ENCODE measurements around the gene SQSTM1. TPM values are rescaled to one million over a fixed set of nuclear protein-coding genes. Genes with fewer than 3 reads are reported as not detected.

The SQSTM1 gene
- total and polyA plus RNA-seq, 12 donors: 258 to 2,312 (median 660) TPM

DNA sequence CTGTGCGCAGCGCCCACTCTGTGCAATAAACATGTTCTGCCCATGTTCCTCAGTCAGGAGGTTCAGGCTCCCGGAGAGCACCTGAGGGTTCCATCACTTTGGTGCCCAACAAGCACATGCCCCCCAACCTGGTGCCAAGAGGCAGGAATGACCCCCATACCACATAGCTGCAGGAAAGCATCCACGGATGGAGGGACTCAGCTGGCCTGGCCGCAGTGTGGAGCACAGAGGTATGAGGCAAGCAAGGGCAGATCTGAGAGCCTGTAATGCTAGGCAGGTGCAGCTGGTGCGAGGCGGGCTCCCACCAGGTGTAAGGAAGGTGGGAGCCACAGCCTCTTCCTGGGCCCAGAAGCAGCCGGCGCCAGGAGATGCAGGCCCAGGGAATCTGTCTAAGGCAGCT is 42.2 kb downstream of the SQSTM1 start:
- Histone ChIP-seq H3K9me3 (replicated peaks in 1 of 3) (no peaks in the 10 kb centered on the region), H3K4me3 (no peak overlapping the region), H3K36me3 (replicated peaks in 1 of 2) (peaks cover 0 to 45% of the 10 kb centered on the region in 2 donors), H3K4me1 (replicated peaks in 1 of 2) (peaks cover 6 to 10% of the 10 kb centered on the region in 2 donors), H3K27ac (no peak overlapping the region), H3K27me3 (no peaks in the 10 kb centered on the region)
- TF ChIP-seq, protein P1, sequence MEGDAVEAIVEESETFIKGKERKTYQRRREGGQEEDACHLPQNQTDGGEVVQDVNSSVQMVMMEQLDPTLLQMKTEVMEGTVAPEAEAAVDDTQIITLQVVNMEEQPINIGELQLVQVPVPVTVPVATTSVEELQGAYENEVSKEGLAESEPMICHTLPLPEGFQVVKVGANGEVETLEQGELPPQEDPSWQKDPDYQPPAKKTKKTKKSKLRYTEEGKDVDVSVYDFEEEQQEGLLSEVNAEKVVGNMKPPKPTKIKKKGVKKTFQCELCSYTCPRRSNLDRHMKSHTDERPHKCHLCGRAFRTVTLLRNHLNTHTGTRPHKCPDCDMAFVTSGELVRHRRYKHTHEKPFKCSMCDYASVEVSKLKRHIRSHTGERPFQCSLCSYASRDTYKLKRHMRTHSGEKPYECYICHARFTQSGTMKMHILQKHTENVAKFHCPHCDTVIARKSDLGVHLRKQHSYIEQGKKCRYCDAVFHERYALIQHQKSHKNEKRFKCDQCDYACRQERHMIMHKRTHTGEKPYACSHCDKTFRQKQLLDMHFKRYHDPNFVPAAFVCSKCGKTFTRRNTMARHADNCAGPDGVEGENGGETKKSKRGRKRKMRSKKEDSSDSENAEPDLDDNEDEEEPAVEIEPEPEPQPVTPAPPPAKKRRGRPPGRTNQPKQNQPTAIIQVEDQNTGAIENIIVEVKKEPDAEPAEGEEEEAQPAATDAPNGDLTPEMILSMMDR (IDR thresholded peaks at IDR 0.05): no peak
- TF ChIP-seq POLR2A (IDR thresholded peaks at IDR 0.05): no peak
- 96 to 100% (median 98%) methylated on average over 9 of the region's 9 CpGs; no CpG with 5 or more reads in 1 of the 4 donors for WGBS, 4 donors
- no peak for DNase-seq
- intact Hi-C loops (cut with DNase I): no loop called here

- Histone ChIP-seq H3K4me1 (replicated peaks in 1 of 2) (peaks cover 6 to 10% of the 10 kb centered on the region in 2 donors), H3K9me3 (replicated peaks in 1 of 3) (no peaks in the 10 kb centered on the region), H3K4me3 (no peak overlapping the region), H3K27me3 (no peaks in the 10 kb centered on the region), H3K36me3 (replicated peaks in 1 of 2) (peaks cover 0 to 45% of the 10 kb centered on the region in 2 donors), H3K27ac (no peak overlapping the region)
- WGBS, 4 donors: 94 to 97% (median 95%) methylated on average over 28 to 31 of the region's 31 CpGs
- intact Hi-C loops (cut with DNase I): no loop called here
- TF ChIP-seq, protein P1 (IDR thresholded peaks at IDR 0.05): no peak
- no peak for TF ChIP-seq POLR2A (IDR thresholded peaks at IDR 0.05)
- DNase-seq: no peak
Observed at GRCh38 chr5:179863449-179864085, 42.9 kb downstream of the SQSTM1 start.

GRCh38 chr5:179864686-179865085 is 44.0 kb downstream of the SQSTM1 start:
- no peak overlapping the region for H3K4me3 ChIP-seq
- no peaks in the 10 kb centered on the region for H3K9me3 ChIP-seq (replicated peaks in 1 of 3)
- intact Hi-C loops (cut with DNase I): no loop called here
- H3K4me1 ChIP-seq (replicated peaks in 1 of 2): peaks cover under 1 to 4% of the 10 kb centered on the region in 2 donors
- no peak overlapping the region for H3K27ac ChIP-seq
- TF ChIP-seq POLR2A (IDR thresholded peaks at IDR 0.05): no peak
- TF ChIP-seq, protein P1 (IDR thresholded peaks at IDR 0.05): no peak
- no peak for DNase-seq
- no peaks in the 10 kb centered on the region for H3K27me3 ChIP-seq
- H3K36me3 ChIP-seq (replicated peaks in 1 of 2): peaks cover 0 to 55% of the 10 kb centered on the region in 2 donors
- 96 to 100% (median 97%) methylated on average over 5 to 7 of the region's 7 CpGs for WGBS, 4 donors

GRCh38 chr5:179865491-179866240 is 45.0 kb downstream of the SQSTM1 start:
- TF ChIP-seq, protein P1 (IDR thresholded peaks at IDR 0.05): no peak
- no peak for TF ChIP-seq POLR2A (IDR thresholded peaks at IDR 0.05)
- Histone ChIP-seq H3K4me3 (no peak overlapping the region), H3K4me1 (replicated peaks in 1 of 2) (no peaks in the 10 kb centered on the region), H3K27ac (no peak overlapping the region), H3K9me3 (replicated peaks in 1 of 3) (no peaks in the 10 kb centered on the region), H3K36me3 (replicated peaks in 1 of 2) (peaks cover 0 to 65% of the 10 kb centered on the region in 2 donors), H3K27me3 (no peaks in the 10 kb centered on the region)
- DNase-seq: no peak
- WGBS, 4 donors: 88 to 94% (median 91%) methylated on average over 10 to 15 of the region's 15 CpGs
- intact Hi-C loops (cut with DNase I): no loop called here

All from adrenal gland (tissue), 12 donors.